Fibroblast of lung (primary cell): ENCODE measurements around the gene CRABP1. TPM values are rescaled to one million over a fixed set of nuclear protein-coding genes. Genes with fewer than 3 reads are reported as not detected.

Experiments
- DNase-seq, 2 donors: peaks; one replicate each; pipeline versions ENCODE4 v3.0.0 to v3.0.0-alpha.2; 2010; ENCODE audit warnings: low read depth in 2 of 2
- H2AFZ ChIP-seq: 2 replicates; pipeline ENCODE4 v1.5.1; 2012; ENCODE audit warnings: low read length, control low read depth, inconsistent platforms
- H3K27ac ChIP-seq: 2 replicates; pipeline ENCODE4 v1.5.1; 2011; ENCODE audit warnings: low read length, control low read depth; ENCODE audit not compliant: insufficient read depth
- H3K27me3 ChIP-seq: 2 replicates; pipeline ENCODE4 v1.5.1; 2011; ENCODE audit warnings: mild to moderate bottlenecking, low read length; ENCODE audit not compliant: control insufficient read depth, insufficient read depth
- H3K36me3 ChIP-seq: 2 replicates; pipeline ENCODE4 v1.5.1; 2011; ENCODE audit warnings: low read length; ENCODE audit not compliant: control insufficient read depth, insufficient read depth
- H3K4me1 ChIP-seq: 2 replicates; pipeline ENCODE4 v1.5.1; 2011; ENCODE audit warnings: low read length; ENCODE audit not compliant: control insufficient read depth, insufficient read depth; ENCODE audit errors: extremely low read depth
- H3K4me2 ChIP-seq: 2 replicates; pipeline ENCODE4 v1.5.1; 2011; ENCODE audit warnings: low read length, control low read depth; ENCODE audit not compliant: insufficient read depth; ENCODE audit errors: extremely low read depth
- H3K4me3 ChIP-seq, 4 experiments: fragments of 200-600 bp in 1 of 4; sonication (generic) in 1 of 4; replicated peaks in 1 of 4; 2 replicates each; pipeline ENCODE4 v1.5.1; 2011 to 2016; ENCODE audit warnings: low read length in 4 of 4, low read depth in 3 of 4, mild to moderate bottlenecking in 3 of 4, control low read depth in 2 of 4, inconsistent platforms in 1 of 4, mixed read lengths in 1 of 4; ENCODE audit not compliant: insufficient read depth in 1 of 4; ENCODE audit errors: control extremely low read depth in 1 of 4
- H3K79me2 ChIP-seq: 2 replicates; pipeline ENCODE4 v1.5.1; 2012; ENCODE audit warnings: mild to moderate bottlenecking, low read length, inconsistent platforms; ENCODE audit not compliant: control insufficient read depth, insufficient read depth
- H3K9ac ChIP-seq: 2 replicates; pipeline ENCODE4 v1.5.1; 2011; ENCODE audit warnings: mild to moderate bottlenecking, low read length, control low read depth; ENCODE audit not compliant: insufficient read depth
- H3K9me3 ChIP-seq: 2 replicates; pipeline ENCODE4 v1.5.1; 2012; ENCODE audit warnings: low read depth, low read length; ENCODE audit not compliant: control insufficient read depth, insufficient read depth
- H4K20me1 ChIP-seq: 2 replicates; pipeline ENCODE4 v1.5.1; 2011; ENCODE audit warnings: low read length; ENCODE audit not compliant: control insufficient read depth, insufficient read depth; ENCODE audit errors: extremely low read depth
- CTCF ChIP-seq, 2 donors: IDR thresholded peaks in 1 of 2; conservative IDR thresholded peaks in 1 of 2; 1 replicate in 1 of 2; 2 replicates in 1 of 2; pipeline ENCODE4 v1.5.1; 2011 to 2012; ENCODE audit warnings: low read length in 2 of 2, control low read depth in 1 of 2, inconsistent platforms in 1 of 2, low read depth in 1 of 2, mild to moderate bottlenecking in 1 of 2
- EZH2 ChIP-seq: IDR thresholded peaks from 2 replicates; pipeline ENCODE4 v1.5.1; 2012; ENCODE audit warnings: low read length, control low read depth, mild to moderate bottlenecking; ENCODE audit errors: missing control alignments
- polyA plus RNA-seq, 2 donors: library from polyadenylated mRNA; depleted of rRNA in 1 of 2; stranded (reverse) in 1 of 2; unstranded in 1 of 2; fragments of >200 nt; gene quantifications; 2 replicates each; pipeline ENCODE4 v1.2.1, GENCODE V29; 2011 to 2012; ENCODE audit warnings: missing spikeins in 1 of 2
- total RNA-seq: library from RNA; depleted of rRNA; stranded (reverse); fragments of >200 nt; gene quantifications from 2 replicates; pipeline ENCODE4 v1.2.1, GENCODE V29; 2014

CRABP1 gene
- total and polyA plus RNA-seq, 2 donors (not counting 1 experiment from before 2014, with no cell fraction given) = not detected

GRCh38 chr15:78311292-78311691 lies 28.9 kb upstream of the CRABP1 start:
- peaks cover 3% of the 10 kb centered on the region for H3K4me1 ChIP-seq
- H2AFZ ChIP-seq = no peak overlapping the region
- no peaks in the 10 kb centered on the region for H3K9me3 ChIP-seq
- no peaks in the 10 kb centered on the region for H3K27me3 ChIP-seq
- H3K4me3 ChIP-seq = no peak overlapping the region
- TF ChIP-seq CTCF (conservative IDR thresholded peaks at IDR 0.05 in 1 of 2, IDR thresholded peaks at IDR 0.05 in 1 of 2; ENCODE audit: low read depth in 1 of 2, low read length in 2 of 2) (no peak), EZH2 (no peak)
- no peaks in the 10 kb centered on the region for H3K36me3 ChIP-seq
- H3K79me2 ChIP-seq = no peaks in the 10 kb centered on the region
- H3K4me2 ChIP-seq = no peak overlapping the region
- H4K20me1 ChIP-seq = no peaks in the 10 kb centered on the region
- DNase-seq = no peak
- H3K27ac ChIP-seq = no peak overlapping the region
- no peak overlapping the region for H3K9ac ChIP-seq

GRCh38 chr15:78312536-78312935 lies 27.6 kb upstream of the CRABP1 start:
- Histone ChIP-seq H3K9me3 (no peaks in the 10 kb centered on the region), H3K27me3 (no peaks in the 10 kb centered on the region), H3K4me2 (no peak overlapping the region), H3K36me3 (no peaks in the 10 kb centered on the region), H3K4me1 (no peaks in the 10 kb centered on the region), H4K20me1 (no peaks in the 10 kb centered on the region), H3K79me2 (no peaks in the 10 kb centered on the region), H3K27ac (no peak overlapping the region), H2AFZ (no peak overlapping the region), H3K4me3 (no peak overlapping the region), H3K9ac (no peak overlapping the region)
- TF ChIP-seq CTCF (conservative IDR thresholded peaks at IDR 0.05 in 1 of 2, IDR thresholded peaks at IDR 0.05 in 1 of 2; ENCODE audit: low read depth in 1 of 2, low read length in 2 of 2) = no peak
- no peak for TF ChIP-seq EZH2
- no peak for DNase-seq

GRCh38 chr15:78312957-78313356 lies 27.2 kb upstream of the CRABP1 start:
- H3K27me3 ChIP-seq = no peaks in the 10 kb centered on the region
- no peak overlapping the region for H3K4me2 ChIP-seq
- no peaks in the 10 kb centered on the region for H3K4me1 ChIP-seq
- no peaks in the 10 kb centered on the region for H4K20me1 ChIP-seq
- H3K79me2 ChIP-seq = no peaks in the 10 kb centered on the region
- no peak overlapping the region for H3K9ac ChIP-seq
- H2AFZ ChIP-seq = no peak overlapping the region
- no peaks in the 10 kb centered on the region for H3K9me3 ChIP-seq
- H3K36me3 ChIP-seq = no peaks in the 10 kb centered on the region
- DNase-seq = no peak
- H3K27ac ChIP-seq = no peak overlapping the region
- TF ChIP-seq CTCF (conservative IDR thresholded peaks at IDR 0.05 in 1 of 2, IDR thresholded peaks at IDR 0.05 in 1 of 2; ENCODE audit: low read depth in 1 of 2, low read length in 2 of 2) (no peak), EZH2 (no peak)
- no peak overlapping the region for H3K4me3 ChIP-seq
